Neural cell (in vitro differentiated cells): Measurements from ENCODE around the gene ZNF860. TPM values are rescaled to one million over a fixed set of nuclear protein-coding genes. Genes with fewer than 3 reads are reported as not detected.
"Not testable (repeated sequence)": the region's sequence is repeated elsewhere in the genome, so short reads cannot be mapped to it uniquely, and the experiment has no call there.

ENCODE experiments used
- H2AFZ ChIP-seq: fragments of 200-600, 300-800 bp; sonication (generic), shearing (Covaris generic); 2 replicates; pipeline ENCODE4 v1.6.0; 2014; ENCODE audit warnings: low read depth, mild to moderate bottlenecking, antibody characterized with exemption, low read length, moderate library complexity
- H3F3A ChIP-seq: fragments of 200-600 bp; shearing (Covaris generic); 2 replicates; pipeline ENCODE4 v1.6.1; 2016; ENCODE audit warnings: mild to moderate bottlenecking, moderate library complexity, mixed read lengths, antibody characterized with exemption, low read length; ENCODE audit not compliant: insufficient read depth, poor library complexity, severe bottlenecking
- H3K27ac ChIP-seq: fragments of 200-600, 300-800 bp; sonication (generic), shearing (Covaris generic); 2 replicates; pipeline ENCODE4 v1.5.1; 2014; ENCODE audit warnings: mild to moderate bottlenecking, low read length, moderate library complexity
- H3K27me3 ChIP-seq: fragments of 300-800, 200-600 bp; sonication (generic), shearing (Covaris generic); 2 replicates; pipeline ENCODE4 v1.6.0; 2014; ENCODE audit warnings: mild to moderate bottlenecking, low read depth, low read length, moderate library complexity; ENCODE audit not compliant: insufficient read depth
- H3K36me3 ChIP-seq: fragments of 300-800, 200-600 bp; sonication (generic), shearing (Covaris generic); 2 replicates; pipeline ENCODE4 v1.5.1; 2014; ENCODE audit warnings: mild to moderate bottlenecking, antibody characterized with exemption, low read length, moderate library complexity; ENCODE audit not compliant: insufficient read depth
- H3K4me2 ChIP-seq: fragments of 300-800, 200-600 bp; sonication (generic), shearing (Covaris generic); 2 replicates; pipeline ENCODE4 v1.6.0; 2014; ENCODE audit warnings: mild to moderate bottlenecking, low read length
- H3K4me3 ChIP-seq: fragments of 300-800, 200-600 bp; sonication (generic), shearing (Covaris generic); 2 replicates; pipeline ENCODE4 v1.5.1; 2014; ENCODE audit warnings: mild to moderate bottlenecking, low read length, moderate library complexity
- H3K79me2 ChIP-seq: fragments of 200-600 bp; shearing (Covaris generic); replicated peaks from 2 replicates; pipeline ENCODE4 v1.6.0; 2014; ENCODE audit warnings: mild to moderate bottlenecking, low read length, moderate library complexity; ENCODE audit not compliant: insufficient read depth
- H3K9ac ChIP-seq: fragments of 300-800, 200-600 bp; sonication (generic), shearing (Covaris generic); 2 replicates; pipeline ENCODE4 v1.6.1; 2016; ENCODE audit warnings: mild to moderate bottlenecking, low read length, mixed read lengths
- H3K9me2 ChIP-seq: fragments of 200-600 bp; shearing (Covaris generic); 2 replicates; pipeline ENCODE4 v1.6.1; 2016; ENCODE audit warnings: mild to moderate bottlenecking, low read length, mixed read lengths; ENCODE audit not compliant: insufficient read depth
- H3K9me3 ChIP-seq: fragments of 200-600, 300-800 bp; sonication (generic), shearing (Covaris generic); 2 replicates; pipeline ENCODE4 v1.6.1; 2016; ENCODE audit warnings: mild to moderate bottlenecking, mixed run types, low read length, moderate library complexity, mixed read lengths
- H4K20me1 ChIP-seq: fragments of 200-600 bp; shearing (Covaris generic); 2 replicates; pipeline ENCODE4 v1.6.1; 2016; ENCODE audit warnings: mild to moderate bottlenecking, mixed run types; ENCODE audit not compliant: insufficient read depth
- EP300 ChIP-seq: fragments of 450-650 bp; conservative IDR thresholded peaks from 2 replicates; pipeline ENCODE4 v1.6.1; 2014; ENCODE audit warnings: antibody characterized with exemption, mild to moderate bottlenecking, moderate library complexity; ENCODE audit not compliant: poor library complexity, severe bottlenecking
- EZH2 ChIP-seq: fragments of 200-600, 300-800 bp; shearing (Covaris generic), sonication (generic); IDR thresholded peaks from 2 replicates; pipeline ENCODE4 v1.6.1; 2014; ENCODE audit warnings: antibody characterized with exemption, low read length, borderline replicate concordance, mild to moderate bottlenecking; ENCODE audit not compliant: insufficient read depth, poor library complexity, severe bottlenecking
- MXI1 ChIP-seq: fragments of 450-650 bp; conservative IDR thresholded peaks from 2 replicates; pipeline ENCODE4 v1.6.1; 2014; ENCODE audit warnings: antibody characterized with exemption, mild to moderate bottlenecking; ENCODE audit not compliant: poor library complexity, severe bottlenecking
- POLR2AphosphoS5 ChIP-seq: IDR thresholded peaks from 2 replicates; pipeline ENCODE4 v1.6.1; 2012
- RAD21 ChIP-seq: fragments of 450-650 bp; conservative IDR thresholded peaks from 2 replicates; pipeline ENCODE4 v1.6.1; 2014; ENCODE audit warnings: antibody characterized with exemption, mild to moderate bottlenecking, moderate library complexity
- SMC3 ChIP-seq: fragments of 450-650 bp; conservative IDR thresholded peaks from 2 replicates; pipeline ENCODE4 v1.6.1; 2014; ENCODE audit warnings: antibody characterized with exemption, mild to moderate bottlenecking, moderate library complexity; ENCODE audit not compliant: poor library complexity
- TAF1 ChIP-seq: IDR thresholded peaks from 2 replicates; pipeline ENCODE4 v1.6.1; 2012; ENCODE audit warnings: low read depth
- polyA plus RNA-seq: library from polyadenylated mRNA; depleted of rRNA; stranded (reverse); fragments of >200 nt; gene quantifications from 2 replicates; pipeline ENCODE4 v1.2.3, GENCODE V29; 2014
- TF ChIP-seq, protein P1 (sequence below): IDR thresholded peaks from 2 replicates; pipeline ENCODE4 v1.6.1; 2012; ENCODE audit warnings: borderline replicate concordance
- TF ChIP-seq, protein P2 (sequence below): fragments of 450-650 bp; IDR thresholded peaks from 2 replicates; pipeline ENCODE4 v1.5.1; 2014; ENCODE audit warnings: antibody characterized with exemption, mild to moderate bottlenecking, moderate library complexity; ENCODE audit not compliant: poor library complexity, severe bottlenecking

The ZNF860 gene
- polyA plus RNA-seq, 1 donor from 2014 or later, result 1.2 TPM

DNA sequence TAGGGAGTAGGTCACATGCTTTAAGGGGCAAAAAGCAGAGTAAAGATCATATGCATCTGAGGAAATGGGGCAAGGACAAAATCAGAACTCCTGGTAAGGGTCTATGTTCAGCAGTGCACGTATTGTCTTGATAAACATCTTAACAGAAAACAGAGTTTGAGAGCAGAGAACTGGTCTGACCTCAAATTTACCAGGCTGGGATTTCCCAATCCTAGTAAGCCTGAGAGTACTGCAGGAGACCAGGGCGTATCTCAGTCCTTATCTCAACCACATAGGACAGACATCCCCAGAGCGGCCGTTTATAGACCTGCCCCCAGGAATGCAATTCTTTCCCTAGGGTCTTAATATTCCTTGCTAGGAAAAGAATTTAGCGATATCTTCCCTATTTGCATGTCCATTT lies 13.5 kb downstream of the ZNF860 start:
- not testable (repeated sequence) for H3K9ac ChIP-seq, H3F3A ChIP-seq, H4K20me1 ChIP-seq, H3K9me2 ChIP-seq, H3K4me2 ChIP-seq, H2AFZ ChIP-seq, H3K9me3 ChIP-seq, H3K27ac ChIP-seq, H3K36me3 ChIP-seq, H3K4me3 ChIP-seq, H3K79me2 ChIP-seq, H3K27me3 ChIP-seq

DNA sequence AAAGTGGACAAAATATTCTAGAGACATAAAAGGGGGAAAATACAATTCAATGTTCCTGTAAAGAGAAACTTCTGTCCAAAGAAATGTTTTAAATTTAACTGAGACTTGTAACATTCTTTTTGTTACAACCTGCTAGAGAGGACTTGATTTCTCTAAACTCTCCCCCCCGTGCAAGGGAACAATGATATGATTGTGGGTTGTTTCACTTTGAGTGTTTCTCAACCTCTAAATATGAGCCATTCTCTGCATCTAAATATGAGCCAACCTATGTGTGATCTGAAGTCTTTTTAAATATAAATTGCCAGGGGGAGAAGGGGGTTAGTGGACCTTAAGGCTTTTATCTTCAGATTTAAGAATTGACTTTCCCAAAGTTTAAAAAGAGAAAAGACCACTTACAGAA lies 14.6 kb downstream of the ZNF860 start:
- H3K79me2 ChIP-seq, result no peaks in the 10 kb centered on the region
- H3K4me3 ChIP-seq, result no peak overlapping the region
- no peak overlapping the region for H2AFZ ChIP-seq
- H3K9me2 ChIP-seq, result no peaks in the 10 kb centered on the region
- no peak overlapping the region for H3K4me2 ChIP-seq
- H3K27ac ChIP-seq, result no peak overlapping the region
- no peak overlapping the region for H3K9ac ChIP-seq
- no peaks in the 10 kb centered on the region for H3K9me3 ChIP-seq
- H3K36me3 ChIP-seq, result no peaks in the 10 kb centered on the region
- TF ChIP-seq EZH2, result no peak
- TF ChIP-seq, protein P1, sequence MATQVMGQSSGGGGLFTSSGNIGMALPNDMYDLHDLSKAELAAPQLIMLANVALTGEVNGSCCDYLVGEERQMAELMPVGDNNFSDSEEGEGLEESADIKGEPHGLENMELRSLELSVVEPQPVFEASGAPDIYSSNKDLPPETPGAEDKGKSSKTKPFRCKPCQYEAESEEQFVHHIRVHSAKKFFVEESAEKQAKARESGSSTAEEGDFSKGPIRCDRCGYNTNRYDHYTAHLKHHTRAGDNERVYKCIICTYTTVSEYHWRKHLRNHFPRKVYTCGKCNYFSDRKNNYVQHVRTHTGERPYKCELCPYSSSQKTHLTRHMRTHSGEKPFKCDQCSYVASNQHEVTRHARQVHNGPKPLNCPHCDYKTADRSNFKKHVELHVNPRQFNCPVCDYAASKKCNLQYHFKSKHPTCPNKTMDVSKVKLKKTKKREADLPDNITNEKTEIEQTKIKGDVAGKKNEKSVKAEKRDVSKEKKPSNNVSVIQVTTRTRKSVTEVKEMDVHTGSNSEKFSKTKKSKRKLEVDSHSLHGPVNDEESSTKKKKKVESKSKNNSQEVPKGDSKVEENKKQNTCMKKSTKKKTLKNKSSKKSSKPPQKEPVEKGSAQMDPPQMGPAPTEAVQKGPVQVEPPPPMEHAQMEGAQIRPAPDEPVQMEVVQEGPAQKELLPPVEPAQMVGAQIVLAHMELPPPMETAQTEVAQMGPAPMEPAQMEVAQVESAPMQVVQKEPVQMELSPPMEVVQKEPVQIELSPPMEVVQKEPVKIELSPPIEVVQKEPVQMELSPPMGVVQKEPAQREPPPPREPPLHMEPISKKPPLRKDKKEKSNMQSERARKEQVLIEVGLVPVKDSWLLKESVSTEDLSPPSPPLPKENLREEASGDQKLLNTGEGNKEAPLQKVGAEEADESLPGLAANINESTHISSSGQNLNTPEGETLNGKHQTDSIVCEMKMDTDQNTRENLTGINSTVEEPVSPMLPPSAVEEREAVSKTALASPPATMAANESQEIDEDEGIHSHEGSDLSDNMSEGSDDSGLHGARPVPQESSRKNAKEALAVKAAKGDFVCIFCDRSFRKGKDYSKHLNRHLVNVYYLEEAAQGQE, result no peak
- TF ChIP-seq, protein P2, sequence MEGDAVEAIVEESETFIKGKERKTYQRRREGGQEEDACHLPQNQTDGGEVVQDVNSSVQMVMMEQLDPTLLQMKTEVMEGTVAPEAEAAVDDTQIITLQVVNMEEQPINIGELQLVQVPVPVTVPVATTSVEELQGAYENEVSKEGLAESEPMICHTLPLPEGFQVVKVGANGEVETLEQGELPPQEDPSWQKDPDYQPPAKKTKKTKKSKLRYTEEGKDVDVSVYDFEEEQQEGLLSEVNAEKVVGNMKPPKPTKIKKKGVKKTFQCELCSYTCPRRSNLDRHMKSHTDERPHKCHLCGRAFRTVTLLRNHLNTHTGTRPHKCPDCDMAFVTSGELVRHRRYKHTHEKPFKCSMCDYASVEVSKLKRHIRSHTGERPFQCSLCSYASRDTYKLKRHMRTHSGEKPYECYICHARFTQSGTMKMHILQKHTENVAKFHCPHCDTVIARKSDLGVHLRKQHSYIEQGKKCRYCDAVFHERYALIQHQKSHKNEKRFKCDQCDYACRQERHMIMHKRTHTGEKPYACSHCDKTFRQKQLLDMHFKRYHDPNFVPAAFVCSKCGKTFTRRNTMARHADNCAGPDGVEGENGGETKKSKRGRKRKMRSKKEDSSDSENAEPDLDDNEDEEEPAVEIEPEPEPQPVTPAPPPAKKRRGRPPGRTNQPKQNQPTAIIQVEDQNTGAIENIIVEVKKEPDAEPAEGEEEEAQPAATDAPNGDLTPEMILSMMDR, result no peak
- no peak for TF ChIP-seq POLR2AphosphoS5
- no peak for TF ChIP-seq MXI1
- no peak for TF ChIP-seq SMC3
- no peak for TF ChIP-seq TAF1
- no peak for TF ChIP-seq RAD21
- no peak for TF ChIP-seq EP300
- H3F3A ChIP-seq, result no peaks in the 10 kb centered on the region
- no peaks in the 10 kb centered on the region for H3K27me3 ChIP-seq
- no peaks in the 10 kb centered on the region for H4K20me1 ChIP-seq

DNA sequence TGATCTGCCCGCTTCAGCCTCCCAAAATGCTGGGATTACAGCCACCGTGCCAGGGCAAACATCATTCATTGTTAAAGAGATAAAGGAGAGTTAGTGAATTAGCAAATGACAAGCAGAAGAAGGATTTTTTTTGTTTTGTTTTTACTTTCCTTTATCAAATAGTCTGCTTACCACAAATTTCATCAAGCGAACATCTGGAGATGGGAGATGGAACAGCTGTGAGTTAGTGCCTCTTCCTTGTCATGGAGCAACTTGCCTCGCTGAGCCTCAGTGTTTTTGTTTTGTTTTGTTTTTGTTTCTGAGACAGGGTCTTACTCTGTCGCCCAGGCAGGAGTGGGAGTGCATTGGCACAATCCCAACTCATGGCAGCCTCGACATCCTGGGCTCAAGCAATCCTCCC lies 15.9 kb downstream of the ZNF860 start:
- Histone ChIP-seq H3K27me3 (no peaks in the 10 kb centered on the region), H3K9me2 (no peaks in the 10 kb centered on the region), H3K9ac (no peak overlapping the region), H4K20me1 (no peaks in the 10 kb centered on the region), H3K4me2 (no peak overlapping the region), H2AFZ (no peak overlapping the region), H3F3A (no peaks in the 10 kb centered on the region), H3K27ac (no peak overlapping the region), H3K4me3 (no peak overlapping the region), H3K36me3 (no peaks in the 10 kb centered on the region), H3K79me2 (no peaks in the 10 kb centered on the region), H3K9me3 (no peaks in the 10 kb centered on the region)
- TF ChIP-seq TAF1 (no peak), POLR2AphosphoS5 (no peak), EP300 (no peak), EZH2 (no peak), MXI1 (no peak), RAD21 (no peak), SMC3 (no peak)
- TF ChIP-seq, protein P1, result no peak
- TF ChIP-seq, protein P2, result no peak
